NCI-H2029 treated with DMSO at 0.1 percent for 48 hours (cell line): ENCODE measurements around the gene YEATS2.
"Not testable (repeated sequence)": the region's sequence is repeated elsewhere in the genome, so short reads cannot be mapped to it uniquely, and the experiment has no call there.

Experiments used
- DNase-seq: peaks from one replicate; lab custom pipeline; 2025; lab: John Stamatoyannopoulos, UW

Gene YEATS2

GRCh38 chr3:183714622-183715021 lies 17.0 kb downstream of the YEATS2 start:
- DNase-seq = no peak

- no peak for DNase-seq
Measured at GRCh38 chr3:183718012-183718411, 20.4 kb downstream of the YEATS2 start.

- DNase-seq = no peak
Measured at GRCh38 chr3:183725387-183725786, 27.8 kb downstream of the YEATS2 start.

- no peak for DNase-seq
Measured at GRCh38 chr3:183728204-183728603, 30.6 kb downstream of the YEATS2 start.

GRCh38 chr3:183730361-183730760 lies 32.8 kb downstream of the YEATS2 start:
- no peak for DNase-seq

- no peak for DNase-seq
Measured at GRCh38 chr3:183731611-183732010, 34.0 kb downstream of the YEATS2 start.

GRCh38 chr3:183733553-183733952 lies 36.0 kb downstream of the YEATS2 start:
- DNase-seq = no peak

GRCh38 chr3:183734750-183735494 lies 37.3 kb downstream of the YEATS2 start:
- no peak for DNase-seq

GRCh38 chr3:183737116-183737515 lies 39.5 kb downstream of the YEATS2 start:
- DNase-seq = no peak

GRCh38 chr3:183740154-183740553 lies 42.6 kb downstream of the YEATS2 start:
- not testable (repeated sequence) for DNase-seq

GRCh38 chr3:183743231-183743630 lies 45.6 kb downstream of the YEATS2 start:
- no peak for DNase-seq

GRCh38 chr3:183745300-183746098 lies 47.9 kb downstream of the YEATS2 start:
- DNase-seq = no peak

GRCh38 chr3:183754052-183754451 lies 56.5 kb downstream of the YEATS2 start:
- no peak for DNase-seq

GRCh38 chr3:183762304-183762703 lies 64.7 kb downstream of the YEATS2 start:
- no peak for DNase-seq

- DNase-seq = no peak
Measured at GRCh38 chr3:183764847-183765731, 67.5 kb downstream of the YEATS2 start.

- no peak for DNase-seq
Measured at GRCh38 chr3:183766107-183766506, 68.5 kb downstream of the YEATS2 start.

GRCh38 chr3:183766745-183767606 lies 69.4 kb downstream of the YEATS2 start:
- peak; percentile 75 for DNase-seq

- DNase-seq = no peak
Measured at GRCh38 chr3:183768114-183768513, 70.5 kb downstream of the YEATS2 start.

GRCh38 chr3:183769453-183769852 lies 71.9 kb downstream of the YEATS2 start:
- no peak for DNase-seq

- DNase-seq = no peak
Measured at GRCh38 chr3:183774631-183775030, 77.0 kb downstream of the YEATS2 start.

GRCh38 chr3:183775781-183776180 lies 78.2 kb downstream of the YEATS2 start:
- DNase-seq = no peak
